SJCRH30 (cell line): Measurements from ENCODE around the gene TCAP. TPM values are rescaled to one million over a fixed set of nuclear protein-coding genes. Genes with fewer than 3 reads are reported as not detected.

ENCODE experiments used
- DNase-seq, 2 experiments: peaks; one replicate each; pipeline ENCODE4 v3.0.0-alpha.2; 2015 to 2020
- H3K27ac ChIP-seq: fragments of 250-450 bp; sonication (Bioruptor Pico); 2 replicates; pipeline ENCODE4 v1.5.1; 2020; ENCODE audit warnings: mild to moderate bottlenecking, moderate library complexity
- H3K27me3 ChIP-seq: fragments of 250-450 bp; sonication (Bioruptor Pico); 2 replicates; pipeline ENCODE4 v1.5.1; 2020; ENCODE audit warnings: mild to moderate bottlenecking, moderate library complexity
- H3K36me3 ChIP-seq: fragments of 250-450 bp; sonication (Bioruptor Pico); 2 replicates; pipeline ENCODE4 v1.5.1; 2020; ENCODE audit warnings: mild to moderate bottlenecking, moderate library complexity
- H3K4me1 ChIP-seq: fragments of 250-450 bp; sonication (Bioruptor Pico); 2 replicates; pipeline ENCODE4 v1.5.1; 2020; ENCODE audit warnings: mild to moderate bottlenecking, moderate library complexity
- H3K4me3 ChIP-seq: fragments of 250-450 bp; sonication (Bioruptor Pico); 2 replicates; pipeline ENCODE4 v1.5.1; 2020; ENCODE audit warnings: mild to moderate bottlenecking, moderate library complexity
- H3K9me3 ChIP-seq: fragments of 250-450 bp; sonication (Bioruptor Pico); replicated peaks from 2 replicates; pipeline ENCODE4 v1.5.1; 2020; ENCODE audit warnings: mild to moderate bottlenecking, moderate library complexity
- total RNA-seq: library from RNA; depleted of rRNA; stranded (reverse); fragments of >200 nt; shearing (Covaris generic); gene quantifications from 2 replicates; pipeline ENCODE4 v1.2.3, GENCODE V29; 2014

Gene TCAP
- total RNA-seq, 1 experiment from 2014 or later, result 0.73 TPM

- no peak for DNase-seq
- Histone ChIP-seq H3K9me3 (no peaks in the 10 kb centered on the region), H3K4me1 (peaks cover 52% of the 10 kb centered on the region), H3K4me3 (no peak overlapping the region), H3K36me3 (0 out of 2 replicates have a peak, but pooled peaks cover 2% of the 10 kb centered on the region), H3K27ac (no peak overlapping the region), H3K27me3 (no peaks in the 10 kb centered on the region)
Measured at GRCh38 chr17:39663340-39663687, 1.8 kb upstream of the TCAP start.

GRCh38 chr17:39663688-39664580 lies 1.2 kb upstream of the TCAP start:
- H3K4me1 ChIP-seq, result peaks cover 51% of the 10 kb centered on the region
- DNase-seq, result no peak
- no peak overlapping the region for H3K4me3 ChIP-seq
- 0 out of 2 replicates have a peak, but pooled peaks cover 2% of the 10 kb centered on the region for H3K36me3 ChIP-seq
- H3K27me3 ChIP-seq, result no peaks in the 10 kb centered on the region
- no peak overlapping the region for H3K27ac ChIP-seq
- H3K9me3 ChIP-seq, result no peaks in the 10 kb centered on the region

- peaks cover 36% of the 10 kb centered on the region for H3K4me1 ChIP-seq
- H3K9me3 ChIP-seq, result no peaks in the 10 kb centered on the region
- H3K27me3 ChIP-seq, result no peaks in the 10 kb centered on the region
- H3K27ac ChIP-seq, result no peak overlapping the region
- 0 out of 2 replicates have a peak, but pooled peaks cover 2% of the 10 kb centered on the region for H3K36me3 ChIP-seq
- DNase-seq, result peak in 1 of 2 experiments; percentile 51
- no peak overlapping the region for H3K4me3 ChIP-seq
Measured at GRCh38 chr17:39665642-39666224, 584 bp downstream of the TCAP start.

- no peak for DNase-seq
- Histone ChIP-seq H3K27ac (peak overlapping the region; percentile 76), H3K4me3 (no peak overlapping the region), H3K9me3 (no peaks in the 10 kb centered on the region), H3K36me3 (0 out of 2 replicates have a peak, but pooled peaks cover 2% of the 10 kb centered on the region), H3K27me3 (no peaks in the 10 kb centered on the region), H3K4me1 (peaks cover 31% of the 10 kb centered on the region)
Measured at GRCh38 chr17:39666231-39666600, 1.1 kb downstream of the TCAP start.

GRCh38 chr17:39666601-39667261 lies 1.6 kb downstream of the TCAP start:
- Histone ChIP-seq H3K27ac (peak overlapping the region; percentile 76), H3K4me3 (peak overlapping the region; percentile 65), H3K4me1 (peaks cover 26% of the 10 kb centered on the region), H3K27me3 (no peaks in the 10 kb centered on the region), H3K9me3 (no peaks in the 10 kb centered on the region), H3K36me3 (0 out of 2 replicates have a peak, but pooled peaks cover 2% of the 10 kb centered on the region)
- DNase-seq, result peak; percentile 81 to 85

- peak; percentile 52 to 53 for DNase-seq
- no peaks in the 10 kb centered on the region for H3K9me3 ChIP-seq
- no peaks in the 10 kb centered on the region for H3K36me3 ChIP-seq
- peak overlapping the region; percentile 76 for H3K27ac ChIP-seq
- H3K27me3 ChIP-seq, result no peaks in the 10 kb centered on the region
- peak overlapping the region; percentile 65 for H3K4me3 ChIP-seq
- H3K4me1 ChIP-seq, result peaks cover 26% of the 10 kb centered on the region
Measured at GRCh38 chr17:39667262-39667944, 2.3 kb downstream of the TCAP start.

- Histone ChIP-seq H3K36me3 (no peaks in the 10 kb centered on the region), H3K9me3 (no peaks in the 10 kb centered on the region), H3K4me1 (peaks cover 26% of the 10 kb centered on the region), H3K27me3 (no peaks in the 10 kb centered on the region), H3K4me3 (peak within 1 kb of the TSS; percentile 65), H3K27ac (peak within 1 kb of the TSS; percentile 76)
- DNase-seq, result no peak
Measured at GRCh38 chr17:39667945-39668924, 3.1 kb downstream of the TCAP start, which contains the start of gene PNMT. TSS of gene PNMT (plus strand) at chr17:39668453. CDS start at chr17:39668476, 23 bp downstream.

- Histone ChIP-seq H3K4me3 (no peak overlapping the region), H3K9me3 (no peaks in the 10 kb centered on the region), H3K27me3 (no peaks in the 10 kb centered on the region), H3K36me3 (no peaks in the 10 kb centered on the region), H3K27ac (no peak overlapping the region), H3K4me1 (peaks cover 29% of the 10 kb centered on the region)
- DNase-seq, result no peak
Measured at GRCh38 chr17:39669897-39670735, 5.0 kb downstream of the TCAP start.

GRCh38 chr17:39670746-39671145 lies 5.6 kb downstream of the TCAP start:
- Histone ChIP-seq H3K27me3 (no peaks in the 10 kb centered on the region), H3K4me1 (peaks cover 25% of the 10 kb centered on the region), H3K27ac (no peak overlapping the region), H3K36me3 (no peaks in the 10 kb centered on the region), H3K4me3 (no peak overlapping the region), H3K9me3 (no peaks in the 10 kb centered on the region)
- DNase-seq, result no peak

GRCh38 chr17:39671651-39672521 lies 6.7 kb downstream of the TCAP start:
- Histone ChIP-seq H3K27ac (no peak overlapping the region), H3K9me3 (no peaks in the 10 kb centered on the region), H3K36me3 (no peaks in the 10 kb centered on the region), H3K4me3 (no peak overlapping the region), H3K27me3 (no peaks in the 10 kb centered on the region), H3K4me1 (peaks cover 14% of the 10 kb centered on the region)
- DNase-seq, result peak; percentile 68 to 81

- no peaks in the 10 kb centered on the region for H3K27me3 ChIP-seq
- H3K27ac ChIP-seq, result no peak overlapping the region
- DNase-seq, result no peak
- peaks cover 15% of the 10 kb centered on the region for H3K4me1 ChIP-seq
- H3K9me3 ChIP-seq, result no peaks in the 10 kb centered on the region
- H3K4me3 ChIP-seq, result no peak overlapping the region
- H3K36me3 ChIP-seq, result no peaks in the 10 kb centered on the region
Measured at GRCh38 chr17:39672522-39673334, 7.6 kb downstream of the TCAP start.
